Activated CD4-positive, alpha-beta memory T cell treated with anti-CD3 and anti-CD28 coated beads, Interleukin-2, amount 10 ng/mL, durations not matched to agents 7 days and 5 days (primary cell): ENCODE data around the gene MPP3. TPM values are rescaled to one million over a fixed set of nuclear protein-coding genes. Genes with fewer than 3 reads are reported as not detected.
A peak's percentile ranks its signal among the peaks of the same experiment; 100 is the strongest.

Experiments used
- CTCF ChIA-PET: fragments of 350-600 bp; sonication (Branson Sonifier 250); formaldehyde crosslinking; loops from one replicate; lab custom pipeline; 2021; ENCODE audit warnings: antibody characterized with exemption, inconsistent platforms; lab: Charles Lee
- POLR2A ChIA-PET: fragments of 350-600 bp; sonication (Branson Sonifier 250); formaldehyde crosslinking; loops from one replicate; lab custom pipeline; 2021; ENCODE audit warnings: antibody characterized with exemption; lab: Charles Lee
- DNase-seq: peaks from one replicate; pipeline ENCODE4 v3.0.0-alpha.2; 2020
- H3K27ac Mint-ChIP-seq: one replicate; pipeline ENCODE4 v1.8.0; 2021; ENCODE audit warnings: mild to moderate bottlenecking, mixed read lengths
- H3K27me3 Mint-ChIP-seq: one replicate; pipeline ENCODE4 v1.8.0; 2021; ENCODE audit warnings: mixed read lengths
- H3K36me3 Mint-ChIP-seq: one replicate; pipeline ENCODE4 v1.8.0; 2021; ENCODE audit warnings: low read depth, mixed read lengths
- H3K4me1 Mint-ChIP-seq: one replicate; pipeline ENCODE4 v1.8.0; 2021; ENCODE audit warnings: mixed read lengths
- H3K4me3 Mint-ChIP-seq: one replicate; pipeline ENCODE4 v1.8.0; 2021; ENCODE audit warnings: mild to moderate bottlenecking, mixed read lengths
- H3K9me3 Mint-ChIP-seq: one replicate; pipeline ENCODE4 v1.8.0; 2021; ENCODE audit warnings: mixed read lengths
- total RNA-seq, 2 experiments: library from RNA; stranded (reverse); gene quantifications; one replicate each; pipeline ENCODE4 v1.2.3, GENCODE V29; 2021

MPP3 gene
- total RNA-seq, 2 experiments from 2014 or later = not detected

DNA sequence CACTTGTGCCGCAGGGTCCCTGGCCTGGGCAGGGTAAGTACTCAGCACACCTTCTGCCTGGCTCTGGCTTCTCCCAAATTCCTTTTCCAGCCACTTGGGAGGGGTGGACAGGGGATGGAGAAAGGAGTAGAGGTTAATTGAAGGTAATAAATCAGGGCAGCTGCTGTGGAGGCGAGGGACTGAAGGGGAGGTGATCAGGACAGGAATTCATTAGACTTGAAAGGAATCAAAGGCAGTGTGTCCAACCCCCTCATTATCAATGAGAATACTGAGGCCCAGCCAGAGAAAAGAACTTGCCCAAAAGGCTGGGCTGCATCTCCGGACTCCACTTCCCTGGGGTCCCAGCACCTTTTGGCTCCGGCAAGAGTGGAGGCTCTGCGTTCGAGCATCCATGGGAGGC, 76.7 kb downstream of the MPP3 start:
- no peaks in the 10 kb centered on the region for H3K9me3 Mint-ChIP-seq
- ChIA-PET POLR2A (interaction anchor here (2.6 kb wide), 1 partner anchor 55 kb away, joined by 7 read pairs; no protein-coding TSS in a partner anchor), CTCF (interaction anchor here (1.3 to 13.8 kb wide), 4 partner anchors 10 to 179 kb away, joined by 4 to 365 read pairs (median 10); no protein-coding TSS in a partner anchor)
- no peak overlapping the region for H3K27ac Mint-ChIP-seq
- no peak for DNase-seq
- peaks cover 24% of the 10 kb centered on the region for H3K4me1 Mint-ChIP-seq
- no peaks in the 10 kb centered on the region for H3K36me3 Mint-ChIP-seq
- H3K27me3 Mint-ChIP-seq = peaks cover 52% of the 10 kb centered on the region
- no peak overlapping the region for H3K4me3 Mint-ChIP-seq

DNA sequence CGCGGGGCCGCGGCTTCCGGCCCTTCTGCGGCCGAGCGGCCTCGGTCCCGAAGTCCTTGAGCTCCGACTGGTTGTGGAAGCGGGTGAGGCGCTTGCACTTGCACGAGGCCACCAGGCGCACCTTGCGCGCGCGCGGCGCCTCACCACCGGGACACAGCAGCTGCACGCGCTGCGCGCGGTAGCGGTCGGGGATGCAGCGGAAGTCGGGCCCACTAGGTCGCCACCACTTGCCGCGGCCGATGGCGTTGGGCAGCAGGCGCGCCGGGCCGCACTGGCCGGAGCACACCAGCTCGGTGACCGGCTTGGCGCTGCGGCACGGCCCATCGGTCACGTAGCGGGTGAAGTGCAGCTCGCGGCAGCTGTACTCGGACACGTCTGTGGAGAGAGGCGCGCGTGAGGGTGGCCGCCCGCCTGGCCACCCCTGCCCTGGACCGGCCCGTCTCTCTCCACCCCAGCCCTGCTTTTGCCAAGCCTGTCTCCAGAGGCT, 77.5 kb downstream of the MPP3 start:
- CTCF ChIA-PET = interaction anchor here (0.5 to 13.8 kb wide), 4 partner anchors 11 to 70 kb away, joined by 3 to 365 read pairs (median 10); no protein-coding TSS in a partner anchor
- no peaks in the 10 kb centered on the region for H3K36me3 Mint-ChIP-seq
- no peak overlapping the region for H3K4me3 Mint-ChIP-seq
- no peaks in the 10 kb centered on the region for H3K9me3 Mint-ChIP-seq
- peak; percentile 39 for DNase-seq
- H3K27me3 Mint-ChIP-seq = peaks cover 56% of the 10 kb centered on the region
- H3K27ac Mint-ChIP-seq = no peak overlapping the region
- H3K4me1 Mint-ChIP-seq = peaks cover 24% of the 10 kb centered on the region
- POLR2A ChIA-PET = interaction anchor here (2.6 kb wide), 1 partner anchor 54 kb away, joined by 7 read pairs; no protein-coding TSS in a partner anchor

DNA sequence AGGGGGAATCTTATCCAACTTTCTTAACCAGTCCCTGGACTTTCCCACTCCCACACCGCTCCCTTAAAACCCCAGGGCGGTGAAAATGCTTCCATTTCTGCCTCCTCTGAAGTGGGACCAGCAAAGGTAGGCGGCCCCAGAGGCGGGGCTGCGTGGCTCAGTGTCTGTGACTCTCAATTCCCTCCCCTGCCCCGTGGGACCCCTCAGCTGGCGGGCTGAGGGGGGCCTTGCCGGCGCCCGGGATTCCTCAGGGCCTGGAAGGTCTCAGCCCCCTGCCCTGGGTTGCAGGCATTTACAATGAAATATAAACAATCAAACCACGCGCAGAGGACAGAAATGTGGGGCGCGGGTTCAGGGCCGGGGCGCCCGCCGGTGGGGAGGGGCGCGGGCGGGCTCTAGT, 78.0 kb downstream of the MPP3 start:
- ChIA-PET POLR2A (interaction anchor here (2.6 kb wide), 1 partner anchor 54 kb away, joined by 7 read pairs; no protein-coding TSS in a partner anchor), CTCF (interaction anchor here (0.5 to 13.8 kb wide), 4 partner anchors 11 to 70 kb away, joined by 3 to 365 read pairs (median 10); no protein-coding TSS in a partner anchor)
- Mint-ChIP-seq H3K9me3 (no peaks in the 10 kb centered on the region), H3K4me1 (peaks cover 26% of the 10 kb centered on the region), H3K27ac (no peak overlapping the region), H3K36me3 (no peaks in the 10 kb centered on the region), H3K27me3 (peaks cover 56% of the 10 kb centered on the region), H3K4me3 (no peak overlapping the region)
- DNase-seq = no peak

DNA sequence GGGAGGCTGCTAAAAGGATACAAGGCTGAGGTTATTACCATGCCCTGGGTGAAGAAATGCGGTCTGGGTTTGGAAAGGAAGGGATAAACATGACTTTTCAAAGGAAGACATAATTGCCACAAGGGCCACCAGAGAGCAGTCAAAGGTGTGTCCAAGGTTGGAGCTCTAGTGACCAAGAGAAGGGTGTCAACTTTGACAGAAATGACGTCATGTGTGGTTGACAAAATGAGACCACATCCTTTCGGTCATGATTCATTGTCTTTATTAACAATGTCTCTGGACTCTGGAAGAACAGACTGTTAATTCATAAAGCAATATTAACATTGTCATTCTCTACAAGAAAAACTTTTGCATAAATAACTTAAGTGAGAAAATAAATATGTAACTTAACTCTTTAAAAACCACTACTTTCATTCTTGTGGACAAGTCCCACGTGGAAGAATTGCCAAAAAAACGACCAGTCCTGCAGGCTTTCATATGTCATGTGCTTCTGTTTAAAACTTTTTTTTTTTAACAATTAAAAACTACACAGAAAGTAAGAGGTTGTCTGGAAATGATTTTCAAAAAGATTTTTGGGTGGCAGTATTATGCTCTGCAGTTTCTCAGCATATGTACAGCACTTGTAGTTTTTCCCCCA, 79.3 kb downstream of the MPP3 start:
- H3K4me3 Mint-ChIP-seq = no peak overlapping the region
- peak; percentile 43 for DNase-seq
- peaks cover 32% of the 10 kb centered on the region for H3K4me1 Mint-ChIP-seq
- ChIA-PET CTCF (interaction anchor here (1.0 to 2.1 kb wide), 4 partner anchors 13 to 59 kb away, joined by 3 to 6 read pairs (median 6); no protein-coding TSS in a partner anchor), POLR2A (interaction anchor here (0.6 to 1.4 kb wide), 2 partner anchors 12 to 57 kb away, joined by 3 read pairs; no protein-coding TSS in a partner anchor)
- peaks cover 63% of the 10 kb centered on the region for H3K27me3 Mint-ChIP-seq
- H3K27ac Mint-ChIP-seq = no peak overlapping the region
- H3K9me3 Mint-ChIP-seq = no peaks in the 10 kb centered on the region
- H3K36me3 Mint-ChIP-seq = no peaks in the 10 kb centered on the region

Other genes starting within 250 kb of the MPP3 start
- 1 to 10 TPM; 4.2 to 4.7 TPM for gene MEOX1, start 171.2 kb downstream of the MPP3 start, total RNA-seq
- not detected for gene SOST, start 74.4 kb downstream of the MPP3 start, total RNA-seq
- gene DUSP3, start 54.2 kb downstream of the MPP3 start, total RNA-seq = 1 to 10 TPM; 8.3 to 8.6 TPM
- not detected for gene CFAP97D1, start 52.7 kb downstream of the MPP3 start, total RNA-seq
- not detected for gene CD300LG, start 14.0 kb upstream of the MPP3 start, total RNA-seq
- gene MPP2, start 74.4 kb upstream of the MPP3 start, total RNA-seq = under 1 TPM; 0.48 to 0.65 TPM
- not detected for gene PPY, start 109.3 kb upstream of the MPP3 start, total RNA-seq
- gene PYY, start 120.8 kb upstream of the MPP3 start, total RNA-seq = not detected
- gene NAGS, start 171.5 kb upstream of the MPP3 start, total RNA-seq = 1 to 10 TPM; 1.5 TPM
- 10 to 100 TPM; 32.2 to 35.5 TPM for gene TMEM101, start 181.8 kb upstream of the MPP3 start, total RNA-seq
- gene LSM12, start 233.5 kb upstream of the MPP3 start, total RNA-seq = 10 to 100 TPM; 61.1 to 62.8 TPM
- gene G6PC3, start 237.6 kb upstream of the MPP3 start, total RNA-seq = 10 to 100 TPM; 19.3 to 19.9 TPM